Measurements from ENCODE around the gene ZNF70. TPM values are rescaled to one million over a fixed set of nuclear protein-coding genes. Genes with fewer than 3 reads are reported as not detected.
"Not testable (repeated sequence)": the region's sequence is repeated elsewhere in the genome, so short reads cannot be mapped to it uniquely, and the experiment has no call there.

Gene ZNF70
- total RNA-seq, 1 experiment from 2014 or later: 2.3 TPM

DNA sequence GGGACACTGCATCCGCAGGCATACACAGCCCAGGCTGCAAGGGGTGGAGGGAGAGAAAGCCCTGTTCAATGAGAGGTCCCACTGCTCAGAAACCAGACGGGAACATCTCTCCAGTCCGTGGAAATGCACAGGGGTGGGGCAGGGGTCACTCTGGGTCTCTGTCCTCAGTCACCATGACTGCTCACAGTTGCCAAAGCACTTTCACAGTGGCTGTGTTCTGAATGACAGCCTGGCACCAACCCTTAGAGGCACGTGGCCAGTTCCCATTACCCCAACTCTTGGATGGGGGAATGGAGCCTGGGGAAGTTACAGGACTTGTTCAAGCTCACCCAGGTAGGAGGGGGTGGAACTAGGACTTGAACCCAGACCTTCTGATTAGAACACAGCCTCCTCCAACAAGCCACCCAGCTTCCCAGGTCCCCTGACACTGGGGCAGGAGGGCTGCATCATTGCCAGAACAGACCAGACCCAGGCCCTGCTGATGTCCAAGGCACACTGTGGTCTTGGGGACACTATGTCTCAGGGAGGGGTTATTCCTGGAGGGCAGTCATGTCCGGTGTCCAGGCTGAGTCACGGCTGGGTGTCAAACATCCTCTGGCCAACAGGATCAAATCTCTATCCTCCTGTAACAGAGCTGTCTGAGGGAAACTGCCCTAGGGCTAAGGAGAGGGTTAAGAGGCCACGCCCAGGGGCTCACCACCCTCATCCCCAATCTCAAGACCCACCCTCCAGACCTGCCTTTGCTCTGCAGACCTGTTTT is 8.2 kb downstream of the ZNF70 start:
- H3K36me3 ChIP-seq (ENCODE audit: low read depth, low read length): peaks cover 4% of the 10 kb centered on the region; the same call in 1 of the 2 replicates
- no peak overlapping the region for H3K4me3 ChIP-seq (ENCODE audit: low read length)
- no peak overlapping the region for H2AFZ ChIP-seq (ENCODE audit: low read length)
- no peak overlapping the region for H3K9ac ChIP-seq (ENCODE audit: low read length)
- H3F3A ChIP-seq (ENCODE audit: low read length, unreplicated experiment): no peaks in the 10 kb centered on the region
- TF ChIP-seq, protein P1, sequence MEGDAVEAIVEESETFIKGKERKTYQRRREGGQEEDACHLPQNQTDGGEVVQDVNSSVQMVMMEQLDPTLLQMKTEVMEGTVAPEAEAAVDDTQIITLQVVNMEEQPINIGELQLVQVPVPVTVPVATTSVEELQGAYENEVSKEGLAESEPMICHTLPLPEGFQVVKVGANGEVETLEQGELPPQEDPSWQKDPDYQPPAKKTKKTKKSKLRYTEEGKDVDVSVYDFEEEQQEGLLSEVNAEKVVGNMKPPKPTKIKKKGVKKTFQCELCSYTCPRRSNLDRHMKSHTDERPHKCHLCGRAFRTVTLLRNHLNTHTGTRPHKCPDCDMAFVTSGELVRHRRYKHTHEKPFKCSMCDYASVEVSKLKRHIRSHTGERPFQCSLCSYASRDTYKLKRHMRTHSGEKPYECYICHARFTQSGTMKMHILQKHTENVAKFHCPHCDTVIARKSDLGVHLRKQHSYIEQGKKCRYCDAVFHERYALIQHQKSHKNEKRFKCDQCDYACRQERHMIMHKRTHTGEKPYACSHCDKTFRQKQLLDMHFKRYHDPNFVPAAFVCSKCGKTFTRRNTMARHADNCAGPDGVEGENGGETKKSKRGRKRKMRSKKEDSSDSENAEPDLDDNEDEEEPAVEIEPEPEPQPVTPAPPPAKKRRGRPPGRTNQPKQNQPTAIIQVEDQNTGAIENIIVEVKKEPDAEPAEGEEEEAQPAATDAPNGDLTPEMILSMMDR (conservative IDR thresholded peaks at IDR 0.05; ENCODE audit: low read depth, low read length): no peak
- TF ChIP-seq EZH2phosphoT487 (IDR thresholded peaks at IDR 0.05; ENCODE audit: borderline replicate concordance, low read length) (no peak), EZH2 (IDR thresholded peaks at IDR 0.05; ENCODE audit: low read length, unreplicated experiment) (no peak)
- intact Hi-C loops (cut with micrococcal nuclease): no loop called here
- no peak for ATAC-seq
- H4K20me1 ChIP-seq (ENCODE audit: low read length): no peaks in the 10 kb centered on the region
- ChIA-PET CTCF (no interaction called here), POLR2A (ENCODE audit: unreplicated experiment) (no interaction called here)
- no peaks in the 10 kb centered on the region for H3K27me3 ChIP-seq (ENCODE audit: low read length)
- H3K79me2 ChIP-seq (ENCODE audit: low read length): no peaks in the 10 kb centered on the region
- no peak overlapping the region for H3K27ac ChIP-seq (ENCODE audit: low read length)
- DNase-seq: no peak
- no TSS peak for BruUV-seq (replicated peaks)
- H3K4me1 ChIP-seq (ENCODE audit: insufficient read depth, low read length): no peaks in the 10 kb centered on the region
- H3K4me2 ChIP-seq (ENCODE audit: low read length): no peak overlapping the region
- H3K9me3 ChIP-seq (ENCODE audit: low read length): no peaks in the 10 kb centered on the region
- H3K9me2 ChIP-seq (replicated peaks; ENCODE audit: low read length): no peaks in the 10 kb centered on the region

DNA sequence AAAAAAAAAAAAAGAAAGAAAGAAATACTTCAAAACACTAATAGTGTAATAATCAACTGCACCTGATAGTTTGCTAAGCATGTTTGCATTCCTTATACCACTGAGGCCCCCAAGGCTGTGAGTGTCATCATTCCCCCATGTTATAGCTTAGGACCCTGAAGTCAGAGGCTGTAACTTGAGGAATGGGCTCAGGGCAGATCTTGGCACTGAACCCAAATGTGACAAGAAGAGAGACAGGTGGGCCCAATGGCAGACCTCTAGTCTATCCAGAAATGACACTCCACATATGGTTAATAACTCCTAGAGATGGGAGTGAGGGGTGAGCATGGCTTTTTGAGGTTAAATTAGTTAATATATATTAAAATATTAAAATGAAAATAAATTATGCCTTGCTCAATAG is 13.2 kb downstream of the ZNF70 start:
- no peak for ATAC-seq

DNA sequence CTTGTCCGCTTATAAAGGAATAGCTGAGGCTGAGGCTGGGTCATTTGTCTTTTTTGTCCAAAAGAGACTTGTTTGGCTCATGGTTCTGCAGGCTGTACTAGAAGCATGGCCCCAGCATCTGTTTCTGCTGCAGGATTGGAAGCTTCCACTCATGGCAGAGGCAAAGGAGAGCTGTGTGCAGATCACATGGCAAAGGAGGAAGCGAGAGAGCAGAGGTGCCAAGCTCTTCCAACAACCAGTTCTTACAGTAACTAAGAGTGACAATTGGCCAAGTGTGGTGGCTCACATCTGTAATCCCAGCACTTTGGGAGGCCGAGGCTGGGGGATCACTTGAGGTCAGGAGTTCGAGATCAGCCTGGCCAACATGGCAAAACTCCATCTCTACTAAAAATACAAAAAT is 22.8 kb downstream of the ZNF70 start:
- DNase-seq; POLR2A ChIA-PET (ENCODE audit: unreplicated experiment); H3K4me2 ChIP-seq (ENCODE audit: low read length); H4K20me1 ChIP-seq (ENCODE audit: low read length); H2AFZ ChIP-seq (ENCODE audit: low read length); ATAC-seq; H3F3A ChIP-seq (ENCODE audit: low read length, unreplicated experiment); H3K79me2 ChIP-seq (ENCODE audit: low read length); H3K36me3 ChIP-seq (ENCODE audit: low read depth, low read length); H3K27ac ChIP-seq (ENCODE audit: low read length); H3K4me3 ChIP-seq (ENCODE audit: low read length); H3K9ac ChIP-seq (ENCODE audit: low read length); CTCF ChIA-PET; intact Hi-C loops (cut with micrococcal nuclease); BruUV-seq (replicated peaks); H3K4me1 ChIP-seq (ENCODE audit: insufficient read depth, low read length); H3K9me2 ChIP-seq (replicated peaks; ENCODE audit: low read length); H3K27me3 ChIP-seq (ENCODE audit: low read length); H3K9me3 ChIP-seq (ENCODE audit: low read length): not testable (repeated sequence)

More for the DNA sequence above, 13.2 kb downstream of the ZNF70 start:
- no peaks in the 10 kb centered on the region for H3K4me1 ChIP-seq (ENCODE audit: insufficient read depth, low read length)
- no peaks in the 10 kb centered on the region for H3K79me2 ChIP-seq (ENCODE audit: low read length)
- H3F3A ChIP-seq (ENCODE audit: low read length, unreplicated experiment): no peaks in the 10 kb centered on the region
- intact Hi-C loops (cut with micrococcal nuclease): no loop called here
- H4K20me1 ChIP-seq (ENCODE audit: low read length): no peaks in the 10 kb centered on the region
- no peak overlapping the region for H2AFZ ChIP-seq (ENCODE audit: low read length)
- no peak for TF ChIP-seq EZH2 (IDR thresholded peaks at IDR 0.05; ENCODE audit: low read length, unreplicated experiment)
- TF ChIP-seq, protein P1 (conservative IDR thresholded peaks at IDR 0.05; ENCODE audit: low read depth, low read length): no peak
- no peak for TF ChIP-seq EZH2phosphoT487 (IDR thresholded peaks at IDR 0.05; ENCODE audit: borderline replicate concordance, low read length)
- H3K27ac ChIP-seq (ENCODE audit: low read length): no peak overlapping the region
- no peak overlapping the region for H3K4me2 ChIP-seq (ENCODE audit: low read length)
- H3K9me3 ChIP-seq (ENCODE audit: low read length): no peaks in the 10 kb centered on the region
- no peak overlapping the region for H3K9ac ChIP-seq (ENCODE audit: low read length)
- H3K36me3 ChIP-seq (ENCODE audit: low read depth, low read length): no peaks in the 10 kb centered on the region
- POLR2A ChIA-PET (ENCODE audit: unreplicated experiment): no interaction called here
- no peaks in the 10 kb centered on the region for H3K27me3 ChIP-seq (ENCODE audit: low read length)
- no peak for DNase-seq
- CTCF ChIA-PET: no interaction called here
- no peaks in the 10 kb centered on the region for H3K9me2 ChIP-seq (replicated peaks; ENCODE audit: low read length)
- H3K4me3 ChIP-seq (ENCODE audit: low read length): no peak overlapping the region
- BruUV-seq (replicated peaks): no TSS peak
